Measurements from ENCODE around the gene TNFRSF13B. TPM values are rescaled to one million over a fixed set of nuclear protein-coding genes. Genes with fewer than 3 reads are reported as not detected.
"Not testable (repeated sequence)": the region's sequence is repeated elsewhere in the genome, so short reads cannot be mapped to it uniquely, and the experiment has no call there.

TNFRSF13B gene
- total RNA-seq, 2 donors from 2014 or later, result not detected

DNA sequence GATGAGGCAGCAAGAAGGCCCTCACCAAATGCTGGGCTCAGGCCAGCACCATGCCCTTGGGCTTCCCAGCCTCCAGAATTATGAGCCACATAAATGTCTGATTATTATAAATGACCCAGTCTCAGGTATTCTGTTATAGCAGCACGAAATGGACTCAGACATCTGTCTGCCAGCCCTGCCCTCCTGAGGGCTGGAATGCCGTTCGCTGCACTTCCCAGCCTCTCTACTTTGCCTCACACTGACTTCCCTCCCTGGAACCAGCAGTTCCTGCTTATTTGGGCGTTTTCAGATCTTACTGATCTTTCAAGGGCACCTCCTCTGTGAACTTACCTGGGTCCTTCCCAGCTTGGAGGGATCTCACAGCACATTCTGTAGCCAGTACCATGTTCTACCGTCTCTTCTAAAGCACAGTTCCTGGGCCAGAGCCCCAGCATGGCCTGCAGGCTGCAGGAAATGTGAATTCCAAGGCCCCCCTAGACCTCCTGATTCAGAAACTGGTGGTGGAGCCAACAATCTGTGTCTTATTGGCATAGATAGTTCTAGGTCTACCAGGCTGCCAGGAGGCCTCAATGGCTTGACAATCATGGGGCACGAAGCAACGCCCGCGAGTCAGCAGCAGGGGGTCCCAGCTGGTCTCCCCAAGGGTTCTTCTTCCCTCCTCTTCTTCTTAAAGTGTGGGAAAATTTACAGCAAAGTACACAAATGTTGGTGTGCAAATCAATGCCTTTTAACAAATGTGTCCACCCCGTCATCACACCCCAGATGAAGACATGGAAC is 36.9 kb upstream of the TNFRSF13B start:
- peak; percentile 36 for DNase-seq (ENCODE audit: low spot score)
- intact Hi-C loops (cut with DNase I), result loop anchor here (10.0 kb wide), 4 partner anchors 116 to 206 kb away; partner anchors contain the start of gene PLD6 (in 1 of the 2)

DNA sequence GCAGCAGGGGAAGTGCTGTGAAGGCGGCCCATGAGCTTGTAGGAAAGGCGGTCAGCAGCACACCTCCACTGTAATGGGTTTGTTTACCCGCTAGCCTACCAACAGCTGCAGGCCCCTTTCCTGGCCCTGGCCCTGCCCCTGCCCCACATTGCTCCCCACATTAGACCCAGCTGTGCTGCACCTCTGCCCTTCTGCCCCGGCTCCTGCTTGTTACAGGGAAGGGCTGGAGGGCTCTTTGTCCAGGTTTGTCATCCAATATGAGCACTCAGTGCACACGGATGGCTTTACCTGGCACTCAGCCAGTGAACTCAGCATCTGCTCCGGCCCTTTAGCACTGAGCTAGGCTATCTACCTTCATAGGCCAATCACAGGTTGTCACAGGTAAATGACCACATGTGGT is 36.0 kb upstream of the TNFRSF13B start:
- intact Hi-C loops (cut with DNase I), result loop anchor here (10.0 kb wide), 4 partner anchors 117 to 207 kb away; partner anchors contain the start of gene PLD6 (in 1 of the 2)
- DNase-seq (ENCODE audit: low spot score), result not testable (repeated sequence)

DNA sequence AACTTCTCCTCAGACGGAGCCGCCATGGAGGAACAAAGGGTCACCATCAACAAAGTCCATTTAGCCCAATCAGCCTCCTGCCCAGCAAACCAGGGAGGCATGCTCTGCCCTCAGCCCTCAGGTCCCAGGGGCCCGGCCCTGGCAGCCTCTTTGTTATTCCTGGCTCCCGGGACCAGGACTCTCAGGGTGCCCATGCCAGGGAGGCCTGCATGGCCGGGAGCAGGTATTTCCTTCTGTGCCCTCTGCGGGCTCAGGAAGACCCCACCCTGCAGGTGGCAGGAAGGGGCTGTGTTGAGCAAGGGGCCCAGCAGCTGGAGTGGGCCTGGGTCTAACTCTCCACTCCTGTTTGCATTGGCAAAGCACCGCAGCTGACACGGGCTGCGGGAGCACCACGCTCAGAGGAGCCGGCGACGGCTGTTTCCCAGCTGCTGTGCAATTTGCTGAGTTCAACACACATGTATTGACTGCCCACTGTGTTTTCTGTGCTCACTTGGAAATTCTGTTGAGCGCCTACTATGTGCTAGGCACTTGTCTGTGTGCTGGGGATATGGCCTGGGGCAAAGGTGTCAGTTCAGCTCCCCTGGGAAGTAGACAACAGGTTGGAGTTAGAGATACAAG is 33.2 kb upstream of the TNFRSF13B start:
- intact Hi-C loops (cut with DNase I), result loop anchor here (10.0 kb wide), 4 partner anchors 120 to 210 kb away; partner anchors contain the start of gene PLD6 (in 1 of the 2)
- peak; percentile 77 for DNase-seq (ENCODE audit: low spot score)

GRCh38 chr17:17004251-17004996 is 32.5 kb upstream of the TNFRSF13B start:
- DNase-seq (ENCODE audit: low spot score), result peak; percentile 75
- intact Hi-C loops (cut with DNase I), result loop anchor here (10.0 kb wide), 4 partner anchors 120 to 210 kb away; partner anchors contain the start of gene PLD6 (in 1 of the 2)

- peak; percentile 74 for DNase-seq (ENCODE audit: low spot score)
- intact Hi-C loops (cut with DNase I), result loop anchor here (10.0 kb wide), 4 partner anchors 122 to 212 kb away; partner anchors contain the start of gene PLD6 (in 1 of the 2)
Observed at GRCh38 chr17:17002731-17003715, 31.1 kb upstream of the TNFRSF13B start.

DNA sequence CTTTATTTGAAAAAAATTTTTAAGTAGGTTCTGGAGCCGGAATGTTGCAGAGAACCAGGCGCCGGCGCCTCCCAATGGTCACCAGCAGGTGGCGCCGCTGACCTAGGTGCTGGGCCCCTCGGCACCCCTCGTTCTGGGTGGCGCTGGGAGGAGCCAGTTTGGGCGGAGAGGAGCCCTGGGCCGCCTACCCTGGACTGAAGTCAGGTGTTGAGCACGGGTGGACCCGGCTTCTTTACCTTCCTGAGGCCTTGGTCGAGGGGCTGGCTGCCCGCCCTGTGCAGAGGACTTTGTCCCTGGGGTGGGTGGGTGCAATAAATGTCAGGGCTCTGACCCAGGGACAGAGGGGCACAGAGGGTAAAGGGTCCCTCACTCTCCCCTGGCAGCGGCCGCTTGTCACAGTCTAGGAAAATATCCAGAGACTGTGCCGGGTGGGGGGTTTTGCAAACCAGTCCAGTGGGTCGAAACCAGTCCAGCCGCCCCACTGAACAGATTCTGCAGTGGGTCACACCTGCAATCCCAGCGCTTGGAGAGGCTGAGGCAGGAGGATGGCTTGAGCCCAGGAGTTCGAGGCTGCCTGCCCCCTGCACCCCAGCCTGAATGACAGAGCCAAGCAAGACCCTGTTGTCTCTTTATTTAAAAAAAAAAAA is 30.1 kb upstream of the TNFRSF13B start:
- peak; percentile 93 for DNase-seq (ENCODE audit: low spot score)
- intact Hi-C loops (cut with DNase I), result loop anchor here (10.0 kb wide), 4 partner anchors 123 to 213 kb away; partner anchors contain the start of gene PLD6 (in 1 of the 2)

- DNase-seq (ENCODE audit: low spot score), result peak; percentile 51
- intact Hi-C loops (cut with DNase I), result loop anchor here (10.0 kb wide), 4 partner anchors 124 to 214 kb away; partner anchors contain the start of gene PLD6 (in 1 of the 2)
Observed at GRCh38 chr17:17001076-17001777, 29.3 kb upstream of the TNFRSF13B start.

DNA sequence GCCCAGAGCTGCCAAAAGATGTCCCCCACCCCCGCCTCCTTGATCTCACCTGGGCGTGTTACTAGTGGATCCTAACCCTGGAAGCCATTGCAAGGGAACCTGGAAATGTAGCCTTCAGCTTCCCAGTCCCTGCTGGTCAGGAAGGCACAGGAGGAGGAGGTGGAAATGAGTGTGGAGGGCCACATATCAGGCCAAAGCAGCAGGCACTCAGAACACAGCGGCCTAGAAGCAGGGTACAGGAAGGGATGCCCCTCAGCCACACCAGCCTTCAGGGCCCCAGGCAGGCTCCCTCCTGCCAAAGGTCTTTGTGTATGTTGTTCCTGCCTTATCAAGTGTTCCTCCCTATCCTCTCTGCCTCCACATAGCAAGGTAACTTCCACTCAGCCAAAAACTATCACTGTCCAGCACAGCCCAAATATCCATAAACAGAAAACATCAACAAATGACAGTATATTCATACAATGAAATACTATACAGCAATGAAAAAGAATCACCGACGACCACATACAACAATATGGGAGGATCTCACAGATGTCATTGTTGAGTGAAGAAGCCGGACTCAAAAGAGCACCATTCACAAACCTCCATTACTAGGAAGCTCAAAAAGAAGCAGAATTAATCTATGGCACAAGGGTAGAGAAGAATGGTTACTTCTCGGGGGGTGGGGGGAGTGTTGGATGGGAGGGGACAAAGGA is 28.2 kb upstream of the TNFRSF13B start:
- intact Hi-C loops (cut with DNase I), result loop anchor here (10.0 kb wide), 4 partner anchors 125 to 215 kb away; partner anchors contain the start of gene PLD6 (in 1 of the 2)
- DNase-seq (ENCODE audit: low spot score), result peak; percentile 47

GRCh38 chr17:16997514-16998429 is 25.9 kb upstream of the TNFRSF13B start:
- DNase-seq (ENCODE audit: low spot score), result peak; percentile 80
- intact Hi-C loops (cut with DNase I), result no loop called here

GRCh38 chr17:16996726-16997125 is 24.8 kb upstream of the TNFRSF13B start:
- DNase-seq (ENCODE audit: low spot score), result peak; percentile 44
- intact Hi-C loops (cut with DNase I), result not testable (repeated sequence)

GRCh38 chr17:16995930-16996329 is 24.0 kb upstream of the TNFRSF13B start:
- peak; percentile 12 for DNase-seq (ENCODE audit: low spot score)
- intact Hi-C loops (cut with DNase I), result no loop called here

DNA sequence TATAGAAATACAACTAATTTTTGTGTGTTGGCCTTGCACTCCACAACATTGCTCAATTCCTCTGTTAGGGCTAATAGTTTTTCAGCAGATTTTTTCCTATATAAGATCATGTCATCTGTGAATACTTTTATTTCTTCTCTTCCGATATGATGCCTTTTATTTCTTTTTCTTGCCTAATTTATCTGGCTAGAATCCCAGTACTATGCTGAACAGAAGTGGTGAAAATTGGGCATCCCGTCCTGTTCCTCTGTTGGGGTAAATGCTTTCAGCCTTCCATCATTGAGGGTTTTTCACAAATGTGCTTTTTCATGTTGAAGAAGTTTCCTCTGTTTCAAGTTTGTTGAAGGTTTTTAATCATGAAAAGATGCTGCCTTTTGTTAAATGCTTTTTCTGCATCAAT is 22.7 kb upstream of the TNFRSF13B start:
- intact Hi-C loops (cut with DNase I), result no loop called here
- DNase-seq (ENCODE audit: low spot score), result no peak

GRCh38 chr17:16991349-16992009 is 19.6 kb upstream of the TNFRSF13B start:
- DNase-seq (ENCODE audit: low spot score), result peak; percentile 96
- intact Hi-C loops (cut with DNase I), result no loop called here

GRCh38 chr17:16989953-16990860 is 18.3 kb upstream of the TNFRSF13B start:
- DNase-seq (ENCODE audit: low spot score), result peak; percentile 62
- intact Hi-C loops (cut with DNase I), result no loop called here
